Putamen (tissue), 1 donor: Measurements from ENCODE around the gene TGFB1.
"Not testable (repeated sequence)": the region's sequence is repeated elsewhere in the genome, so short reads cannot be mapped to it uniquely, and the experiment has no call there.

Experiments used
- DNase-seq: peaks from one replicate; pipeline ENCODE4 v3.0.0-alpha.2; 2016; ENCODE audit warnings: low spot score

TGFB1 gene

DNA sequence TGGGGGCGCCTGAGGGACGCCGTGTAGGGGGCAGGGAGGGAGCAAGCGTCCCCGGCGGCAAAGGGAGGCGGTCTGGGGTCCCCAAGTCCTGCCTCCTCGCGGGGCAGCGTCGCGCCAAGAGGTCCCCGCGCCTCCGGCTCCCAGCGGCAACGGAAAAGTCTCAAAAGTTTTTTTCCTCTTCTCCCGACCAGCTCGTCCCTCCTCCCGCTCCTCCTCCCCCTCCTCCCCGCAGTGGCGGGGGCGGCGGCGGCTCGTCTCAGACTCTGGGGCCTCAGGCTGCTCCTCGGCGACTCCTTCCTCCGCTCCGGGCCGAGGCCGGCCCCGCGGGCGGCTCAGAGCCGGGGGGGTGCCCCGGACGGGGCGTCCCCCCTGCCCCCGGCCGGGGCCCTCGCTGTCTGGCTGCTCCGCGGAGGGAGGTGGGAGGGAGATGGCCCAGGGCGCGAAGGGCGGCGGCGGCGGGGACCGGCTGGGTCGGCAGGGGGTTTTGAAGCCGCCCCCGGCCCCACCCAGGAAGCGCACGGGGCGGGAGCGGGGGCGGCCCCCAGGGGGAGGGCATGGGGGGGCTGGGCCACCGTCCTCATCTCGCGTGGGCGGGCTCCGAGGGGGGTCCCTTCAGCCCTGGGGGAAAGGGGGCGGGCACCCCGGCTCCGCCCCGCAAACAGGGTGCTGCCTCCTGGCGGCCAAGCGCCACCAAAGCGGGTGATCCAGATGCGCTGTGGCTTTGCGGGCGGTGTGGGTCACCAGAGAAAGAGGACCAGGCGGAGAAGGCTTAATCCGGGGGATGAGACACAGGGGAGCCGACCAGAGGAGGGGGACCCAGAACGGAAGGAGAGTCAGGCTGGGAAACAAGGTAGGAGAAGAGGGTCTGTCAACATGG, at the start of gene TGFB1:
TGFB1 (minus strand) TSS at position 457 of the 877 bp plus-strand sequence. CDS start 878 bp downstream, outside the sequence.
- DNase-seq: peak; percentile 57

DNA sequence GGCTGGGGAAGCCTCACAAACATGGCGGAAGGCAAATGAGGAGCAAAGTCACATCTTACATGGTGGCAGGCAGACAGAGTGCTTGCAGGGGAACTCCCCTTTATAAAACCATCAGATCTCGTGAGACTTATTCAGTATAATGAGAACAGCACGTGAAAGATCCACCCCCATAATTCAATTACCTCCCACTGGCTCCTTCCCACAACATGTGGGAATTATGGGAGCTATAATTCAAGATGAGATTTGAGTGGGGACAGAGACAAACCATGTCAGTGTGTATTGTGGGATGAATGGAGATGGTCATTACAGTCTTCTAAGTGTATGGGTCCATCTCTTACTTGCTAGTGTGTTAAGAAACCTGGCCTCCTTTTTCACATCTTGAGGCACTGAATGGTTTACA, 48.3 kb upstream of the TGFB1 start:
- no peak for DNase-seq

DNA sequence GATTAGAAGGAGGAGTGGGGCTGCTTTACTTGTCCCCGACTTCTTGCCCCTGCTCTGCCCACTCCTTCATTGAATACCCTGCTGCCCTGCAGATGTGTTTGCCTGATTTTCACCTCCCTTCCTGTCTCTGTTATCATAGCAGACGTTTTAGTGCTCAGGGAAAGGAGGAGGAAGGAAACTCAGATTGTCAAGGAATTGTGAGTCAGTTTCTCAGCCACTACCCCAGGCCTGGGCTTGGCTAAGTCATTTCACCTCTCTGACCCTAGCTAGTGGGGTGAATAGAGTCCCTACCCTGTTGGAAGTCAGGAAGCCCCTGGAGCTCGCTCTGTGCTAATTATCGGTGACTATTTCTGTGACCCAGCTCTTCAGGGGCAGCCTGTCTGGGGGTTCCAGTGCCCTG, 47.8 kb upstream of the TGFB1 start:
- no peak for DNase-seq

DNA sequence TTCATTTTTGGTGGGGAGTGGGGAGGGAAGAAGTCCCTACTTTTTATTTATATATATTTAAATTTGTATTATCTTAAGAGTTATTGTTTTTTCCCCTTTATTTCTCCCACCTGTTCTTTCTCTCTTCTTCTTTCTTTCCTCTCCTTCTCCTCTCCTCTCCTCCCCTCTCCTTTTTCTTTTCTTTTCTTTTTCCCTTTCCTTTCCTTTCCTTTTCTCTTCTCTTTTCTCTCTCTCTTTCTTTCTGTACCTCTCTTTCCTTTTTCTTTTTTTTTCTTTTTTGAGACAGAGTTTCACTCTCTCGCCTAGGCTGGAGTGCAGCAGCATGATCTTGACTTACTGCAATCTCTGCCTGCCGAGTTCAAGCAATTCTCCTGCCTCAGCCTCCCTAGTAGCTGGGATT, 45.8 kb upstream of the TGFB1 start:
- DNase-seq: no peak

DNA sequence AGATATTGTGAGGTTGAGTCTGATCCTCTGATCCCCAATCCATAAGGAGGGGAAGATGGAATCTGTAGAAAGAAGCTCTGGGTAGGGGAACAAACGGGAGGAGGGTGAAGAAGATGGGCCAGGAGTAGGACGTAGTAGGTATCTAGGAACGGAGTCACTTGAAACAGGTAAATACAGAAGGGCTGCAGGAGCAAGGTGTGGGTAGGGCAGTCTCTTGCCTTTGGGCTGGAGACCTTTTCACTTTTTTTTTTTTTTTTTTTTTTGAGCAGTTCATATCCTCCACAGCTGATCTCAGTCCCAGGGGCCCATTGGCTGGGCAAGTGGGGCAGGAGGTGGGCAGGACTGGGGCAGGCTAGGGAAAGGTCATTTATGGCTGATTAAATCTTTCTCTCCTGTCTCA, 45.4 kb upstream of the TGFB1 start:
- no peak for DNase-seq

DNA sequence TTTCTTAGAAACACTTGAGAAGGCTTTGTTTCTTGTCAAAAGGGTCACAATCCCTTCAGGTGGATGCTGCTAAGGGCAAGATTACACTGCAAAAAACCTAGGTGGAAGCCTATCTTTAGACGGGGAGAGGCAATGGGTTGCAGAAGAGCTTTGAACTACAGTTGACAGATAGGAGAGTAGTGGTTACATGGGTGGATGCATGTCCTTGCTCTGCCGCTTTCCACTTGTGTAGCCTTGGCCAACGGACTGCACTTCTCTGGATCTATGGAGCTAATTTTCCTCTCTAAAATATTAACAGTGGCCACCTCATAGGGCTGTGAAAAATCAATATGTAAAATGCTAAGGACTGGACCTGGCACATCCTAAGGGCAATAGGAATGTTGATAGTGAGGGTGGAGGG, 44.9 kb upstream of the TGFB1 start:
- DNase-seq: no peak

DNA sequence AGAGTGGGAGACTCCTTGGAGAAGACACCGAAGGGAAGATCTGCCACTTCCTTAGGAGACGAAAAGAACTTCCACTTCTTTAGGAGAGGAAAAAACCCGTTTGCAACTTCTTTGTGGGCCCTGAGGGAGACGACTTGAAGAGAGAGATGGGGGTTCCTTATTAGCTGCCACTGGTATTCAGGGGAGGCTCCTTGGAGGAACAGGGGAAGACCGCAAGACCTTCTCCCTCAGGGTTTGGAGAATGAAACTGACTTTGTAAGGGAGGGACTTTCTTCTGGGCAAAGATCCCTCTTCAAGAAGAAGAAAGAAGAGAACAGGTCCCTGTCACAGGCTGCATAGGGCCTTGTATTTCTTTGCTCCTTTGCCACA, 44.3 kb upstream of the TGFB1 start:
- DNase-seq: no peak

DNA sequence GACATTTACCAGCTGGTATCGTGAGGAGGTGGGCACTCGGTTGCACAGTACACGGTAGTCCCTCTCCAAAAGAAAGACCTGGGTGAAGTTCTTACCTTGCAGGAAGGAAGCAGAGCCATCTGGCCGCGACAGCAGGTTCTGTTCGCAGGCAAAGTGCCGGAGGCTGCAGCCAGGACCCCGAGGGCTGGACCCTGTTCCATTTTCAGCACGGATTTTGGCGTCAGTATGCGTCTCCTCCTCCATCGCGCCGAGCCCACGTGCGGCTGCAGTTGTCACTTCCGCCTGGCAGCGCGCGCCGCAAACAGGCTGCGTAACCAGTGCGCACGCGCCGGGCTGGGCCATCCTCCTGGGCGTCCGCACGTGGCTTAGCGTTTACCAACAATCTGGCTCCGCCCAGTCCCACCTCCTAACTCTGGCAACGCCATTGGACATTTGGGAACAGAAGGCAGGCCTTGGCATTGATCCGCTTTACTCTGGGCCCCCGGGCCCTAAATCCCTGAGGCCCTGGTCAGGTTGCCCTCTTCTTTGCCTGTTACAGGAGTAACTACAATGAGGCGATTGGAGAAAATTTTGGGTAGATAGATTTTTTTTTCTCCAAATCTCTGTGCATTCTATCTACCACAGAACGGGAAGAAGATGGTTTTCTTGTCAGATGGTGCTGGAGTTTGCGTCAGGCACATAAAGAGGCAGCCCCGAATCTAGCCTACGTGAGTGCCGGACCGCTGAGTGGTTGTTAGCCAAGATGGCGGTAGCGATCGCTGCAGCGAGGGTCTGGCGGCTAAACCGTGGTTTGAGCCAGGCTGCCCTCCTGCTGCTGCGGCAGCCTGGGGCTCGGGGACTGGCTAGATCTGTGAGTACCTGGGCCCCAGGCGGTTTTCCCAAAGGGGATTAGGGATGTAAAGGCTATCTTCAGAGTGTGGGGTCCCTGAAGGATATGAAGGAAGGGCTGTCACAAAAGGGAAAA, 43.6 kb upstream of the TGFB1 start, which contains the start of the genes BCKDHA and EXOSC5:
BCKDHA (plus strand) TSS at position 733 of the 964 bp plus-strand sequence; CDS start at position 743, 10 bp downstream.
EXOSC5 (minus strand) TSS at position 274 of the 964 bp plus-strand sequence; CDS start at position 243, 31 bp downstream.
- DNase-seq: peak; percentile 99

DNA sequence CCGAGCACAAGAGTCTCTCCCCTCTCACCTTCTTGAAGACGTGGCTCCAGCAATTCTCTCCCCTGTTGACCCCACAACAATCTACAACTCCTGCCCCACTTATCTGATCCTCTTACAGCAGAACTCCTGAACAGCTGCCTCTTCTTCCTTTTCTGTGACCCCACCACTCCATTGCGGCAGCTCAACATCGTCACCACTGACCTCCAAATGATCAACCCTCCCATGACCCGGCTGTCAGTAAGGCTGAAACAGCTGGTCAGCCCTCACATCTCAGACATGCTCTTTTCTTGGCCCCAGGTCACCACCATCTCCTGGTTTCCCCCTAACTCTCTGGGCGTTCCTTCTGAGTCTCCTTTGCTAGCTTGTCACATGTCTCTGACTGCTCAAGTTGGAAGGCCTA, 41.6 kb upstream of the TGFB1 start:
- DNase-seq: no peak

DNA sequence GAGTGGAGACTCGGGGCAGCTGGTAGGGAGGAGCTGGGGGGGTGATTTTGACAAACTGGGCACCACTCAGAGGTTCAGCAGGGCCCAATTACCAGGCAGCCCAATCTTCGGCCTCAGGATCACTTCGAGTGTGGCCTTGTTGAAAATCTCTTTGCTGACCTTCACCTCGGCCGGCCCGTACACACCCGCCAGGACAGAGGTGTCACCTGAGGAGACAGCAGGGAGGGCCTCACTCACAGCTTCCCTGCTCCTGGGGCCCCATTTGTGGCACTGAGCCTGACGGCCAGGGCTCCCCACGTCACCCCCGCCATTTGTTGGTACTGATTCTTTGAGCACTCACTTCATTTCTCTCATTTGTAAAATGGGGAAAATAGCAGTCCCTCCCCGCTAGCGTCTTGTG, 39.1 kb upstream of the TGFB1 start:
- DNase-seq: no peak

DNA sequence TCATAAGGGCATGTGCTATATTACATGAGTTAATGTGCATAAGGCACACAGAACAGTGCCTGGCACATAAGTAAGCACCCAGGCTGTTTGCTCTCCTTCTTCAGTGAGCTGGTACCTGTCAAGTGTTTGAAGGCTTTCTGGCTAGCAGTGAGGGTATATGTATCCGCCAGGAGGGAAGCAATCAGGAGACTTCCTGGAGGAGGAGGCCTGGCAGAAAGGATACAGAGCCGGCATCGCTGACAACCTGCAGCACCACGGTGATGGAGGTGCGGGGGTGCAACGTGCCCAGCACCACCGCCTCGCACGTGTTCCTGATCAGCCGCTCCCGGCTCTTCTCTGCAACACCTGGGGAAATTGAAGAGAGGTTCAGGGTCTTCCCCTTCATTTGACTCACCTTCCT, 37.9 kb upstream of the TGFB1 start:
- DNase-seq: no peak

DNA sequence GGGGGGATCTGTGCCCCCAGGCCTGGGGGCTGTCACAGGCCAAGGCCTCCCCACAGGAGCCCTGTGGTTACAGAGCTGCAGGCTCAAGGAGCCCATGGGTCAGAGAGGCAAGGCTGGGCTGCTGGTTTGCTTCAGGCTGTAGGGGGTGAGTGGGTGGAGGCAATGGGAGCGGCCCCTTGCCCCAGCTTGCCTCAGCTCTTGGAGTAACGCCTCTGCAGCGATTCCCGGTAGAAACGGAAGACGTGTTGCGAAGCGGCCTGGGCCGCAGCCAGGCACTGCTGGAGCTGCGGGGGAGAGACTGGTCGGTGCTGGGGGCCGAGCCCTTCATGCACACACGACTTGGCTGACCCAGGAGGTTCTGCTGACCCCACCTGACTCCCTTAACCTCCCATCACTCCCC, 32.7 kb upstream of the TGFB1 start:
- no peak for DNase-seq

DNA sequence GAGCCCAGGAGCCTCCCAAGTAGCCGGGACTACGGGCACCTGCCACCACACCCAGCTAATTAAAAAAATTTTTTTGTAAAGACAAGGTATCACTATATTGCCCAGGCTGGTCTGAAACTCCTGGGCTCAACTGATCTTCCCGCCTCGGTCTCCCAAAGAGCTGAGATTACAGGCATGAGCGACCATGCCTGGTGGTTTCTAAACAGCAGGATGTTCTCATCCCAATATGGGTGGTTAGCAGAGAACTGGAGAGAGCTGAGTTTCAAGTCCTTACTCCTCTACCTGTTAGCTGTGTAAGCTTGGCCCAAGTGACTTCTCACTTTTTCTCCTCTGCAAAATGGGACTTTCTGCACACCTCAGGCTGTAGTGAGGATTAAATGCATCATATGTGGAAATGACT, 30.6 kb upstream of the TGFB1 start:
- no peak for DNase-seq

DNA sequence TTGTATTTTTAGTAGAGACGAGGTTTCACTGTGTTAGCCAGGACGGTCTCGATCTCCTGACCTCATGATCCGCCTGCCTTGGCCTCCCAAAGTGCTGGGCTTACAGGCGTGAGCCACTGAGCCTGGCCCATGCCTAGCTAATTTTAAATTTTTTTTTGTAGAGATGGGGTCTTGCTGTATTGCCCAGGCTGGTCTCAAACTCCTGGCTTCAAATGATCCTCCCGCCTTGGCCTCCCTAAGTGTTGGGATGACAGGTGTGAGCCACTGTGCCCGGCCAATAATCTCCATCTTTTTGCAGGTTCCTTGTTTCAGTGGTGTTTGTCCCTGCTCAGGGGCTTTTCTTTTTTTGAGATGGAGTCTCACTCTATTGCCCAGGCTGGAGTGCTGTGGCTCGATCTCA, 27.8 kb upstream of the TGFB1 start:
- DNase-seq: not testable (repeated sequence)

DNA sequence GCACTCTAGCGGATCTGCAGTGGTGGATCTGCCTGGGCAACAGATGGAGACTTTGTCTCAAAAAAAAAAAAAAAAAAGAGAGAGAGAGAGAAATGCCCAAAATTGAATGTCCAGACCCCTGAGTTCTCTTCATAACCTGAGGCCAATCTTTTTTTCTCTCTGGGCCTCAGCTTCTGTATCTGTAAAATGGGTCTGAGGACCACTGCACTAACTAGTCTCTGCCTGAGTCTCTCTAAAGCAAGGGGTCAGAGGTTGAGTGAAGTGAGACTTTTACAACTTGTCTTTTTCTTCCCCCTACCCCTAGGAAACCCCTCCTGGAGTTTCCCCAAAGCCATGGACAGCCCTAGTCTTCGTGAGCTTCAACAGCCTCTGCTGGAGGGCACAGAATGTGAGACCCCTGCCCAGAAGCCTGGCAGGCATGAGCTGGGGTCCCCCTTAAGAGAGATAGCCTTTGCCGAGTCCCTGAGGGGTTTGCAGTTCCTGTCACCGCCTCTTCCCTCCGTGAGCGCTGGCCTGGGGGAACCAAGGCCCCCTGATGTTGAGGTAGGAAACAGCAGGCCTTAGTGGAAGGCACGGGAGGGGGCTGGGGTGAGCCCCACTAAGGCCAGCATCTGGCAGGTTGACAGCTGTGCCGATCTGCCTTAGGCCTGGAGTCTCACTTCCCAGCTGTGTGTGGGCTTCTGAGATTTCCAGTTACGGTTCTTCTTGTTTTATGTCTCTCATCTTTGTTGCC, 24.4 kb upstream of the TGFB1 start:
- DNase-seq: no peak

DNA sequence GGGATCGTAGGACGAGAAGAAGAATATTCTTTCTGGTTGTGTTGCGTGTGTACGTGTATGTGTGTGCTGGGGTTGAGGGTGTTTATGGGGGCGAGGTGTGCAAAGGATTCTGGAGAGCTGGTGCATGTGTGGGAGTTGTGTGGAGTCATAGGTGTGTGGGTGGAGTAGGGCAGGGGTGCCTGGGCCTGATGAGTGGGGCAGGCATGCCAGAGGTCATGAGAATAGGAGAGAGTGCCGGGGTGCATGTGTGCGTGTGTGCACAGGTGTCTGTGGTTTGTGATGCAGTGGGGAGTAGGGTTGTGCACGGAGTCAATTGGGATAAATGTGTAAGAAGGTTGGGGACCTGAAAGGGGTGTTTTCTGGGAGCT, 23.3 kb upstream of the TGFB1 start:
- no peak for DNase-seq

DNA sequence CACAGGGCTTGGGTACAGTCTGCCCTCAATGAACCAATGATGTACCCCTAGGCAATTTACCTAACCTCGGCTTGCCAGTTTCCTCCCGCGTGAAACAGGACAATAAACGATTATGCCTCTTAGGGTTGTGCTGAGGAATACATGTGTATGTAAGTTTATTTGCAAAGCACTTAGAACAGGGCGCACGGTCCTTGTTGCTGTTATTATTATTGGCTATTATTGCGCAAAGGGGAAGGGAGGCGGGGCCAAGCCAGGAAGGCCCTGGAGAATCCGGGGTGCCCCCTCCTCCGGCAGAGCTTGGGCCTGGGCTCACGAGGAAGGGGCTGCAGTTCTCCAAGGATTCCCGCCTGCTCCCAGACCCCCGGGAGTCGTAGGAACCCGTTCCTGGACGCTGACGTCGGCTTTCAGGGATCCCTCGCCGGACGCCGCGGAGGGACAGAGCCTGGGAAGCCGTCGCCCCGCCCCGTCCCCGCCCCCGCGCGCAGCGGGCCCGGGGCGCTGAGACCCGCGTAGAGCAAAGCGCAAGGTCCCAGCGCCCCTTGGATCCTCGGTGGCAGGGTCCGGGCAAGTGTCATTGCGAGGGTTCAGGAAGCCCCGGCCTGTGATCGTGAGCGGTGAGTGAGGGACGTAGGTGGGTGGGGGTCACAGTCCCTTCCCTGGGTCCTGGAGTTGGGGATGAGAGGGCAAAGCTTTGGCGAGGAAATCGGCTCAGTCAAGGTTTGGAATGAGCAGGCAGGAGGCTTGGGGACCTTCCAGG, 22.7 kb upstream of the TGFB1 start, which contains the start of gene TMEM91:
TMEM91 (plus strand) TSS at position 293 of the 757 bp plus-strand sequence. CDS start 1,777 bp downstream, outside the sequence.
- DNase-seq: no peak

DNA sequence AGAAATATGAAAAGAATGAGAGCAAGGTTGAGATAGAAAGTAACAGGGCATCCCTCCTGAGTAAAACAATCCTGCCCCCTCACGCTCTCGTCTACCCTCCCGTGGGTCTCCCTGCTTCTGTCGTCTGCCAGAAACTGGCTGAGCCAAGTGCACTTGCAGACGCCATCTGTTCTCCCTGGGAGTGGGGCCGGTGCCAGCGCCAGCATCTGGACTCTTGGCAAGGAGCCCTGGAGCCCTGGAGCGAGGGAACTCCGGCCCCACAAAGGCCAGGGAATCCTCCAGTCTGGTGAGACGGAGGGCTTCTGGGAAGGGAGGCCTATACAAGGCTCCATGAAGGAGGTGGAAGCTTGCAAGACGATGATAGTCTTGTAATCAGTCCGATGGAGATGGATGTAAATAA, 20.3 kb upstream of the TGFB1 start:
- DNase-seq: peak; percentile 66

DNA sequence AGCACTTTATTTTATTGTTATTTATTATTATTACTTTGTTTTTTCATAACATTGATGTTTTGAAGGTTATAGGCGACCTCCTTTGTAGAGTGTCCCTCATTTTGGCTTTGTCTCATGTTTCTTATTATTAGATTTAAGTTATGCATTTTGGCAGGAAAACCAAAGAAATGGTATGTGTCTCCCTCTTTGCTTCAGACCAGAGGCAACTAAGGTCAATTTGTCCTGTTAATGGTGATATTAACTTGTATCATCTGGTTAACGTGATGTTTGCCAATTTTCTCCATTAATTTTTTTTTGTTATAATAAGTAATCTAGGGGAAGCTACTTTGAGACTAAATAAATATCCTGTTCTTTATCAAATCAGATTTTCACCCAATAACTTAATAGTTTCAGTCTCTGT, 18.8 kb upstream of the TGFB1 start:
- no peak for DNase-seq

DNA sequence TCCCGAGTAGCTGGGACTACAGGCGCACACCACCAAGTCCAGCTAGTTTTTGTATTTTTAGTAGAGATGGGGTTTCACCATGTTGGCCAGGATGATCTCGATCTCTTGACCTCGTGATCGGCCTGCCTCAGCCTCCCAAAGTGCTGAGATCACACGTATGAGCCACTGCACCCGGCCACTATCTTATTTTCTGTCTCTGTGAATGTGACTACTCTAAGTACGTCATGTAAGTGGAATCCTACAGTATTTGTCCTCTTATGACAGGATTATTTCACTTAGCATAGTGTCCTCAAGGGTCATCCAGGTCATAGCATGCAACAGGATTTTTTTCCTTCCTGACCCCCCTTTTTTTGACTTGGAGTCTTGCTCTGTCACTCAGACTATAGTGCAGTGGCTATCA, 17.8 kb upstream of the TGFB1 start:
- DNase-seq: no peak

DNA sequence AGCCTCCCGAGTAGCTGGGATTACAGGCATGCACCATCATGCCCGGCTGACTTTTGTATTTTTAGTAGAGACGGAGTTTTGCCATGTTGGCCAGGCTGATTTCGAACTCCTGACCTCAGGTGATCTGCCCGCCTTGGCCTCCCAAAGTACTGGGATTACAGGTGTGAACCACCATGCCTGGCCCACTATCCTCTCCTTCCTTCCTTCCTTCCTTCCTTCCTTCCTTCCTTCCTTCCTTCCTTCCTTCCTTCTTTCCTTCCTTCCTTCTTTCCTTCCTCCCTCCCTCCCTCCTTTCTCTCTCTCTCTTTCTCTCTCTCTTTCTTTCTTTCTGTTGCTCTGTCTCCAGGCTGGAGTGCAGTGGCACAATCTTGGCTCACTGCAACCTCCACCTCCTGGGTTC, 17.4 kb upstream of the TGFB1 start:
- not testable (repeated sequence) for DNase-seq
